Measurements from ENCODE around the gene CCDC167.

DNA sequence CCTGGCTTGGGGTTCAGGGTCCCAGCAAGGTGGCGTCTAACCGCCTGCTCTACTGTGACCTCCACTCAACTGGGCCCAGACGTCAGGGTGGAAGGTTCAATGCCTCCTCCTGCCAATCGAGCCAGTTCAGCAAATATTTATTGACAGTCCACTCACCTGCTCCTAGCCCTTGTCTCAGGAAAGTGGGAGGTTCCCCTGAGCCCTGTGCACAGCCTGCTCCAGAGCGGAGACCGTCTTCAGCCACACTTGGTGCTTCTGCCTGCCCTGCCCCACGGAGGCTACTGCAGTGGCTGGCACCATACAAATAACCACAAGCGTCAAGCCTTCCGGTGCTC is 6.1 kb downstream of the CCDC167 start:
- TF ChIP-seq, protein P1, sequence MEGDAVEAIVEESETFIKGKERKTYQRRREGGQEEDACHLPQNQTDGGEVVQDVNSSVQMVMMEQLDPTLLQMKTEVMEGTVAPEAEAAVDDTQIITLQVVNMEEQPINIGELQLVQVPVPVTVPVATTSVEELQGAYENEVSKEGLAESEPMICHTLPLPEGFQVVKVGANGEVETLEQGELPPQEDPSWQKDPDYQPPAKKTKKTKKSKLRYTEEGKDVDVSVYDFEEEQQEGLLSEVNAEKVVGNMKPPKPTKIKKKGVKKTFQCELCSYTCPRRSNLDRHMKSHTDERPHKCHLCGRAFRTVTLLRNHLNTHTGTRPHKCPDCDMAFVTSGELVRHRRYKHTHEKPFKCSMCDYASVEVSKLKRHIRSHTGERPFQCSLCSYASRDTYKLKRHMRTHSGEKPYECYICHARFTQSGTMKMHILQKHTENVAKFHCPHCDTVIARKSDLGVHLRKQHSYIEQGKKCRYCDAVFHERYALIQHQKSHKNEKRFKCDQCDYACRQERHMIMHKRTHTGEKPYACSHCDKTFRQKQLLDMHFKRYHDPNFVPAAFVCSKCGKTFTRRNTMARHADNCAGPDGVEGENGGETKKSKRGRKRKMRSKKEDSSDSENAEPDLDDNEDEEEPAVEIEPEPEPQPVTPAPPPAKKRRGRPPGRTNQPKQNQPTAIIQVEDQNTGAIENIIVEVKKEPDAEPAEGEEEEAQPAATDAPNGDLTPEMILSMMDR (IDR thresholded peaks at IDR 0.05), result no peak
- TF ChIP-seq POLR2A (IDR thresholded peaks at IDR 0.05), result no peak

Measured in esophagus squamous epithelium (tissue), 4 donors.